HepG2 (cell line): Measurements from ENCODE around the gene MEPCE. TPM values are rescaled to one million over a fixed set of nuclear protein-coding genes. Genes with fewer than 3 reads are reported as not detected.
A peak's percentile ranks its signal among the peaks of the same experiment; 100 is the strongest.

ENCODE experiments used
- ELF3 ChIP-seq: IDR thresholded peaks from 2 replicates; pipeline ENCODE4 v1.6.1; 2016; ENCODE audit warnings: missing genetic modification reagents, missing compliant biosample characterization
- EZH2 ChIP-seq: conservative IDR thresholded peaks from 2 replicates; pipeline ENCODE4 v1.6.1; 2012; ENCODE audit warnings: mild to moderate bottlenecking, low read depth, low read length, moderate library complexity
- FOXK2 ChIP-seq: fragments of 450-650 bp; IDR thresholded peaks from 2 replicates; pipeline ENCODE4 v1.6.1; 2016
- GABPA ChIP-seq, 2 experiments: IDR thresholded peaks; 2 replicates each; pipeline ENCODE4 v1.6.1; 2011 to 2016; ENCODE audit warnings: low read depth in 2 of 2, low read length in 1 of 2, missing biosample characterization in 1 of 2, missing genetic modification characterization in 1 of 2
- GRHL1 ChIP-seq: sonication (generic); formaldehyde crosslinking; conservative IDR thresholded peaks from 2 replicates; pipeline ENCODE4 v1.8.0; 2022; ENCODE audit warnings: missing genetic modification reagents
- HNRNPK ChIP-seq: fragments of 200-400 bp; formaldehyde crosslinking; IDR thresholded peaks from 2 replicates; pipeline ENCODE4 v1.6.1; 2018; ENCODE audit warnings: low read length, low read depth, moderate library complexity, mild to moderate bottlenecking; ENCODE audit not compliant: poor library complexity, severe bottlenecking
- HNRNPUL1 ChIP-seq: fragments of 200-400 bp; formaldehyde crosslinking; IDR thresholded peaks from 2 replicates; pipeline ENCODE4 v1.6.1; 2017; ENCODE audit warnings: low read depth, mild to moderate bottlenecking, low read length, moderate library complexity
- NFE2L2 ChIP-seq: fragments of 150-350 bp; IDR thresholded peaks from 2 replicates; pipeline ENCODE4 v1.6.1; 2014; ENCODE audit warnings: low read length
- SMAD9 ChIP-seq: sonication (generic); formaldehyde crosslinking; IDR thresholded peaks from 2 replicates; pipeline ENCODE4 v1.5.1; 2020; ENCODE audit warnings: mild to moderate bottlenecking, missing genetic modification reagents
- STAT6 ChIP-seq: sonication (generic); formaldehyde crosslinking; IDR thresholded peaks from 2 replicates; pipeline ENCODE4 v1.4.0; 2020; ENCODE audit warnings: missing genetic modification reagents, mild to moderate bottlenecking, borderline replicate concordance
- THAP11 ChIP-seq: IDR thresholded peaks from 2 replicates; pipeline ENCODE4 v1.6.1; 2016; ENCODE audit warnings: missing biosample characterization, missing genetic modification reagents
- ZBTB7A ChIP-seq: sonication (generic); formaldehyde crosslinking; IDR thresholded peaks from 2 replicates; pipeline ENCODE4 v1.8.0; 2022; ENCODE audit warnings: mild to moderate bottlenecking, missing genetic modification reagents
- ZNF143 ChIP-seq: sonication (generic); formaldehyde crosslinking; IDR thresholded peaks from 2 replicates; pipeline ENCODE4 v1.4.0; 2020; ENCODE audit warnings: missing genetic modification reagents
- ZNF20 ChIP-seq: sonication (generic); formaldehyde crosslinking; IDR thresholded peaks from 2 replicates; pipeline ENCODE4 v1.4.0; 2020; ENCODE audit warnings: mild to moderate bottlenecking, moderate library complexity, missing genetic modification reagents
- ZNF281 ChIP-seq: sonication (generic); formaldehyde crosslinking; IDR thresholded peaks from 2 replicates; pipeline ENCODE4 v1.4.0; 2020; ENCODE audit warnings: missing genetic modification reagents, borderline replicate concordance
- ZNF431 ChIP-seq: sonication (generic); formaldehyde crosslinking; IDR thresholded peaks from 2 replicates; pipeline ENCODE4 v1.9.0; 2022; ENCODE audit warnings: missing genetic modification reagents, low read depth, mild to moderate bottlenecking, borderline replicate concordance
- ZNF512B ChIP-seq: sonication (generic); formaldehyde crosslinking; IDR thresholded peaks from 2 replicates; pipeline ENCODE4 v1.5.1; 2020; ENCODE audit warnings: missing genetic modification reagents, mild to moderate bottlenecking, borderline replicate concordance
- ZNF614 ChIP-seq: IDR thresholded peaks from 2 replicates; pipeline ENCODE4 v1.6.1; 2018; ENCODE audit warnings: missing biosample characterization, missing genetic modification reagents, inconsistent platforms, borderline replicate concordance
- ZNF768 ChIP-seq: sonication (generic); formaldehyde crosslinking; IDR thresholded peaks from 2 replicates; pipeline ENCODE4 v1.4.0; 2020; ENCODE audit warnings: missing genetic modification reagents
- polyA plus RNA-seq, 8 experiments: library from polyadenylated mRNA; depleted of rRNA in 3 of 8; stranded (reverse) in 7 of 8; unstranded in 1 of 8; fragments of >200 nt; fragmentation: Illumina TruSeq in 4 of 8; extraction: Trizol in 4 of 8; gene quantifications; 2 replicates each; pipeline versions ENCODE4 v1.2.1 to v1.2.3, GENCODE V29; 2011 to 2016; ENCODE audit warnings: low read depth in 4 of 8, missing spikeins in 1 of 8, mixed read lengths in 1 of 8; ENCODE audit not compliant: insufficient read depth in 1 of 8
- total RNA-seq, 5 experiments: library from RNA; depleted of rRNA; stranded (reverse); fragments of >200 nt; fragmentation: Illumina TruSeq; extraction: Trizol; gene quantifications; 2 replicates each; pipeline ENCODE4 v1.2.3, GENCODE V29; 2016; ENCODE audit warnings: low read depth in 1 of 5

The MEPCE gene
- total and polyA plus RNA-seq, 2 of the 13 experiments (the other 11 are each of a cell fraction or from before 2014, with no cell fraction given) = 12.3 to 26.0 TPM

- TF ChIP-seq STAT6 (CRISPR knock-in tag) = no peak; the same call in 1 of the 2 replicates
- TF ChIP-seq EZH2 = no peak
- TF ChIP-seq GRHL1 (CRISPR knock-in tag) = no peak
- TF ChIP-seq HNRNPUL1 = no peak
- peak; percentile 100 for TF ChIP-seq HNRNPK
- peak; percentile 19; the same call in 1 of the 2 replicates for TF ChIP-seq ZNF614 (CRISPR knock-in tag)
- TF ChIP-seq FOXK2 = no peak
- no peak for TF ChIP-seq ZNF20 (CRISPR knock-in tag)
- peak; percentile 78 for TF ChIP-seq ZBTB7A
- TF ChIP-seq ZNF768 (CRISPR knock-in tag) = peak; percentile 67; the same call in 1 of the 2 replicates
- no peak for TF ChIP-seq NFE2L2
- TF ChIP-seq ZNF281 (CRISPR knock-in tag) = peak; percentile 68; the same call in 1 of the 2 replicates
- TF ChIP-seq ZNF512B = peak; percentile 30; the same call in 1 of the 2 replicates
- TF ChIP-seq ELF3 (CRISPR knock-in tag) = peak; percentile 76
- TF ChIP-seq THAP11 (CRISPR knock-in tag) = peak; percentile 99
- TF ChIP-seq ZNF431 (CRISPR knock-in tag) = peak; percentile 72; the same call in 1 of the 2 replicates
- TF ChIP-seq SMAD9 (CRISPR knock-in tag) = no peak; the same call in 1 of the 2 replicates
- no peak for TF ChIP-seq GABPA (IDR thresholded peaks at IDR 0.05; ENCODE audit: low read depth, low read length)
- TF ChIP-seq GABPA (CRISPR knock-in tag; IDR thresholded peaks at IDR 0.05; ENCODE audit: low read depth) = peak; percentile 78
- TF ChIP-seq ZNF143 (CRISPR knock-in tag) = peak; percentile 94
Measured at GRCh38 chr7:100428199-100428966, 1.2 kb upstream of the MEPCE start, which contains the start of gene ZCWPW1 (continued).
